DMS79 treated with DMSO at 0.1 percent for 48 hours (cell line): Measurements from ENCODE around the gene MARCO.
"Not testable (repeated sequence)": the region's sequence is repeated elsewhere in the genome, so short reads cannot be mapped to it uniquely, and the experiment has no call there.

Experiments
- DNase-seq: peaks from one replicate; lab custom pipeline; 2025; lab: John Stamatoyannopoulos, UW

The MARCO gene

DNA sequence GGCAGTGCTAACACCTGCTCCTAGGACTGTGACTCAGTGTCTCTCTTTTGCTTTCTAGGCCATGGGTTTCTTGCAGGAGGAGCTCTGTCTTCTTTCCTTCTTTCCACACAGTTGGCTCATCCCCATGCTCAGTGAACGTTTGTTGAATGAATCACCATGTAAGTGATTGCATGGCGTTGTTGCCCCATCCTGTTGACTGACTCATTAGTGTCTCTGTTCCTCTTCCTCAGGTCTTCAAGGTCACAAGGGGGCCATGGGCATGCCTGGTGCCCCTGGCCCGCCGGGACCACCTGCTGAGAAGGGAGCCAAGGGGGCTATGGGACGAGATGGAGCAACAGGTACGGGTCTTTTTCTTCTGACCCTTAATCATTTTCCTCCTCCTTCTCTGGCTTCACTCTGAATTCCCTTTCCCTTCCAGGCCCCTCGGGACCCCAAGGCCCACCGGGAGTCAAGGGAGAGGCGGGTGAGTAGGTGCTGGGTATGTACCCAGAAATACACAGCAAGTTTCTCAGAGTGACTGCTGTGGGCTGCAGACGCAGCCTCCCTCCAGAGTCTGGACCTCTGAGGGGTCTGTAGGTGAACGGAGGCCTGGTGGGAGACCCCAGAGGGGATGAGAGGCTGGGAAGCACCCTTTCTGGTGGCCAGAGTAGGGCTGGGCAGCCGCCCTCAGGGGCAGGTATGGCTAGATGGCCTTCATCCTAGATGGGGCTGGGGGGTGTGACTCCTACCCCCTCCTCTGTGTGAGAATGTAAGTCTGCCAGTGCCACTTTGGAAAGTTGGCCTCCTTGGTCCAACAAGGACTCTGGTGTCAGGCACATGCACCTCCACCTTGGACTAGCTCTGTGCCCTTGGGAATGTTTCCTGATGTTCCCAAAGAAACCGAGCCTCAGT lies 32.4 kb downstream of the MARCO start:
- DNase-seq, result no peak

DNA sequence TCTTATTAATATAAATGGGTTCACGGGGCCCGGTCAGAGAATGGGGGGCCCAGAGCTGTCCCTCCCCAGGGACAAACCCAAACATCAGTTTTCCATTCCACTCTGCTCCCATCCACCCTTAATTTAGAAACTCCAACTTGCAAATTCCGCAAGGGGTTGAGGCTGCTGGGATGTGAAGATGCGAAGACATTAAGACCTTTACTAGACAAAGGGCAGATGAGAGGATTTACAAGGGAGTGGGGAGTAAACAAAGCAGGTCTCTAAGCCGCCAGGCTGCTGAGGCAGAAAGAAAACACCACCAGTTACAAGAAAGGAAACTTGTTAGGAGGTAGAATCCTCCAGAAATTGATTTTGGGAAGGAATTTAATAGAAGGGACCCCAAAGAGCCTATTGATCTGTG lies 33.1 kb downstream of the MARCO start:
- DNase-seq, result no peak

GRCh38 chr2:118978064-118978463 lies 36.1 kb downstream of the MARCO start:
- DNase-seq, result no peak

DNA sequence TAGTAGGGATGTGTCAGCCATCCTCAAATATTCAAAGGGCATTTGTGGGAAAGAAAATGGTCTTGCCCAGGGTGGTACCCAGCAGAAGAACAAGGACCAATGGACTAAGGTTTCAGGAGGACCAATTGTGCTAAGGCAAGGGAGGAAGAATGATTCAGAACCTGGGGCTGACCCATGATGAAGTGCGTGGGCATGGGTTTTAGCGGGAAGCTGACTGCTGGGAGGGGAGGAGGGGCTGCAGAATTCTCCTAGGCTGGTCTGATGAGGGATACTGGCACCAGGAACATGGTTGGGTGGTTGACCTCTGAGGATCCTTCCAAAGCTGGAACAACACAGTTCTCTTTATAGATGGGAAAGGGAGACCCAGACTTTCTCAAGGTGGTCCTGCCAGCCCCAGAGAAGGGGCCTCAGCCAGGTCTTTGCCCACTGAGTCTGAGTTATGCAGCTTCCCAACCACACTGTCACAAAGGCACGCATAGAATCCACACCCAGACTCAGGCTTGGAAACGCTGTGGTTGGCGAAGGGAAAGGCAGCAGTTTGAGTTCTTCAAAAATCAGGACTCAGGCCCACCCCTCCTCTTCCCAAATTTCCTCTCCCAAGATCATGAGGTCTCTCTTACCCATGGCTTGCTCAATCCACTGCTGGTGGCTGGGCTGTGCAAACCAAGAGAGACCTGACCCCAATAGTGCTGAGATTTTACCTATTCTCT lies 37.3 kb downstream of the MARCO start:
- DNase-seq, result no peak

DNA sequence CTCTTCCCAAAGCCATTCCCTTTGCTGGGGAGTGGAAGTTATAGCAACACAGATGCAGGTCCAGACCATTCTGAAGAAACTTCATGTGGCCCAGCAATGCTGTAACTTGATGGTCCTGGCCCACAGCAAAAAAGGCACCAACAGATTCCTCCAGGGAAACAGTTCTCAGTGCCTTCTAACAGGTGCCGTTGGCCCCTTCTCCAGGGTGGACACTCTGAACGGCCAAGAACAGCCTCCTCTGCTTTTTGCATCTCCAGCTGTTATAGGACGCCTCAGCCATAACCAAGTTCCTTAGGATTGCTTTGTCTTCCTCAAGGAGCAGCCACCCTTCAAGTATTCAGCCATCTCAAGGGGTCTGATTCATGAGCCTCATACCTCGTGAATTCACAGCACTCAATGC lies 38.0 kb downstream of the MARCO start:
- DNase-seq, result no peak

DNA sequence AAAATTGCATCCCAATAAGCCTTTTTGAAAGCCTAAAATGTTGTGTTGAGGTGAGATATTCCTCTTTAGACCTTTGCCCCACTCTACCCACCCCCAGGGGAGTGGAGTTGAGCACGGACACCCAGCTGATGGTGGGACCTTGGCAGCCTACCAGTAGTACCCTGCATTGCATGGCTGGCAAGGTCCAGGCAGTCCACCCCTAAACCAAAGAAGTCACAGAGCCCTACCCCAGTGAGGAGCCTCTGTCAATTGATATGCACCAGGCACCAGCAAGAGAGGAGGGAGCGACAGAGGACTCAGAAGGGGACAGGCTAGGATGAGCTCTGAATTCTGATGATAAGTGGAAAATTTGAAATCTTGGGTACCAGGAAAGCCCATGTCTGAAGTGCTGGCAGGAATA lies 38.6 kb downstream of the MARCO start:
- DNase-seq, result no peak

GRCh38 chr2:118981632-118982031 lies 39.6 kb downstream of the MARCO start:
- no peak for DNase-seq

GRCh38 chr2:118982039-118982438 lies 40.0 kb downstream of the MARCO start:
- no peak for DNase-seq

GRCh38 chr2:118983133-118983532 lies 41.1 kb downstream of the MARCO start:
- DNase-seq, result no peak

DNA sequence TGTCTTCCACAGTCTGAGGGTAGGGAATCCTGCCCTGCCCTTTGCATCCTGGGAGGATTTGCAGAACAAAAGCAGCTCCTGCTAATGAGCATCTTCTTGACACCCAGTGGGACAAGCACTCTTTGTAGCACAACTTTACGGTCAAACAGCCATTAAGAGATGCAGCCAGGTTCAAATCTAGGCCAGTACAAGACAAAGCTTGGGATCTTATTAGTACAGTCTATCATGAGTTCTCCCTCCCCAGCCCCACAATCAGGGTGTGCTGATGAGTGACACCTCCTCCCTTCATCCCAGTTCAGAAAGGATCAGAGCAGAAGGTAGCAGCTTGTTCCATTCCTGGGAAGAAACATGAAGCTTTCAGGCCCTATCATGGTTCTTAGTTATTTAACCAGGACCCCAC lies 41.9 kb downstream of the MARCO start:
- no peak for DNase-seq

DNA sequence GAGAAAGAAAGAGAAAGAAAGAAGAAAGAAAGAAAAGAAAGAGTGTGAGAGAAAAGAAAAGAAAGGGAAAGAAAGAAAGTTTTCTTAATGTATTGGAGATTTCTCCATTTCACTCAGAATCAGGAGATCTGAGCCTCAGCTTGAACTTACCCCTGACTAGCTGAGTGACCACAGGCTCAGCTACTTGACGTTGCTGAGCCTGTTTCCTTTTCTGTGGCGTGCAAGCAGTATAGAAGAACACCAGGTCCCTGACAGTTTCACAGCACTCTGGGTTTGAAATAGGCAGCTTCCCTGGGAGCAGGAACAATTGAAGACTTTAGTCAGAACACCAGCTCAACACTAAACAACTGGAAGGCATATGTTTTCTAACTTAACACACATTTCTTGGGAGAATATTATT lies 44.7 kb downstream of the MARCO start:
- DNase-seq, result no peak

DNA sequence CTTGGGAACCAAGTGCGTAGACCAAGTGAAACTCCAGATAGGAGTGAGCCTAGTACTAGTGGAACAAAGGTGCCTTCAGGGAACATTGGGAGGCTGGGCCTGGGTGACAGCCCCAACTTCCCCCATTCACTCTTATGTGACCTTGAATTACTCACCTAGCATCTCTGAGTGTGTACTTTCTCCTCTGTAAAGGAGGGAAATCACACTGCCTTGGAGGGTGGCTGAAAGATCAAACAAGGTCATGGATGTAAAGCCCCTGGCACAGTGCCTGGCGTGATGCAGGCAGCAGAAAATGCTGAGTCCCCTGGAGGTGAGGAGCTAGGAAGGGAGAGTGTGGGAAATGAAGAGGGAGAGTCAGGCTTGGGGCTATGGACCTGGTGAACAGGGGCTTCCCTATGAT lies 45.9 kb downstream of the MARCO start:
- DNase-seq, result no peak

- DNase-seq, result no peak
Observed at GRCh38 chr2:118988706-118989105, 46.7 kb downstream of the MARCO start.

- no peak for DNase-seq
Observed at GRCh38 chr2:118989481-118989880, 47.5 kb downstream of the MARCO start.

DNA sequence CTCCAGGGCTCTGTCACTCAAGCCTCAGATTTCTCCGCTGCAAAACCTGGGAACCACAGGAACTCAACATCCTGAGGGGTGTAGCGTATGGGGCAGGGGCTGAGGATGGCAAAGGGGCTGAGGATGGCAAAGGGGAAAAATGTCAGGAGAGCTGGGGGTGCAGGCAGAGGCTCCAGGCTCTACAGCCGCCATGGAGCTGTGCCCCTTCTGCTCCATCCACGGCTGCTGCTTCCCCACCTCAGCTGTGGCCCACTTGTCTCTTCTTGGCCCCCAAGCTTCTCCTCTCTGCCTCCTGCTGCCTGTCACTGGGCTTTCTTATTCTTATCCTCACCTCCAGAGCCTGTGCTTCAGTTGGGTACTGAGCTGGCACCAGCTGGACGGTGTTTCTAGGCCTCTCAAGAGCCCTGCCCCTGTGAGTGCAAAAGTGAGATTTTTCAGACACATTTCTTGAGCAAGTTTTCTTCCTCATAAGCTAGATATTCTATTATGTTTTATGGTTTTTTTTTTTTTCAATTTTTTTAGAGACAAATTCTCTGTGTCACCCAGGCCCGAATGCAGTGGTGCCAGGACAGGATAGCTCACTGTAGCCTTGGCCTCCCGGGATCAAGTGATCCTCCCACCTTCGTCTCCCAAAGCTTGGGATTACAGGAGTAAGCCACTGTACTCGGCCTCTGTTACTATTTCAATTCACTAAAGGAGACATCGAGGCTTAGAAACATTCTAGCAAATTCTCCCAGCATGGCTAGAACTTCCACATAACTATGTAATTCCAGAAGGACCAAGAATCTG lies 49.0 kb downstream of the MARCO start:
- no peak for DNase-seq

GRCh38 chr2:118991554-118991953 lies 49.6 kb downstream of the MARCO start:
- no peak for DNase-seq

DNA sequence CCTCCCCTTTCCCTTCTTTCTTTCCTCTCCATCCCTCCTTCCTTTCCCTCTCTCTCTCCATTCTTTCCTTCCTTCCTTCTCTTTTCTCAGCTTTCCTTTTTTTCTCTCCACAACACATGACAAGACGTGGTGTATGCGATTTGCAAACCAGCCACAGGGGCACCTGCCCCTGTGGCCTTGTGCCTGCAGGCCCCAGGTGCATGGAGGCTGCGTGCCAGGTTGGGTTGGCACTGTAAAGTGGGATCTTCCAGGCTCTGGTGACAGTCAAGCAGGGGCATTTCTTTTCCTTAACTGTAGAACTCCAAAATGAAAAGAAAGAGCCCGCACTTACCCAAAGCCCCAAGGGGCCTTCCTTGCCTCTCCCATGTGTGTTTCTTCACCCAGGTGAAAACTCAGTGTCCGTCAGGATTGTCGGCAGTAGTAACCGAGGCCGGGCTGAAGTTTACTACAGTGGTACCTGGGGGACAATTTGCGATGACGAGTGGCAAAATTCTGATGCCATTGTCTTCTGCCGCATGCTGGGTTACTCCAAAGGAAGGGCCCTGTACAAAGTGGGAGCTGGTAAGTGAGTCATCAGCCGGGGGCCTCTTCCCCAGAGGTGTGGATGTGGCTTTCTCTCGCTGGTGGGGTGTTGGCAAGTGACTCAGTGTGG lies 50.9 kb downstream of the MARCO start:
- DNase-seq, result no peak

DNA sequence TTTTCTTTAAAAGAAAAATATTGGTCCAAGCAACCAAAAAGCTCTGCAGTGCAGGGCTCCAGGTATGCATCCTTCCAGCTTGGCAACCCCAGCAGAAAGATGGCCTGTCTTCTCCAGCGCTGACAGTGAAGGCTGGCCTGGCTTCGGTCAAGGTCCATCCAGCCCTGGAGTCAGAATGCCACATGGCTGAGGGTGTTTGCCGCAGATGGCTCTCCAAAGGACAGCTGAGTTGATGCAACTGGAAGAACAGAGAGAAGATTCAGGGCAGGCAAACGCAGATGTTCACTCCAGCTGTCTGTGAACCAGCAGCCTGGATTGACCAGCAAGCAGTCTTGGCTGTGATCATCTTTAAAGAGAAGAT lies 51.4 kb downstream of the MARCO start:
- DNase-seq, result no peak

DNA sequence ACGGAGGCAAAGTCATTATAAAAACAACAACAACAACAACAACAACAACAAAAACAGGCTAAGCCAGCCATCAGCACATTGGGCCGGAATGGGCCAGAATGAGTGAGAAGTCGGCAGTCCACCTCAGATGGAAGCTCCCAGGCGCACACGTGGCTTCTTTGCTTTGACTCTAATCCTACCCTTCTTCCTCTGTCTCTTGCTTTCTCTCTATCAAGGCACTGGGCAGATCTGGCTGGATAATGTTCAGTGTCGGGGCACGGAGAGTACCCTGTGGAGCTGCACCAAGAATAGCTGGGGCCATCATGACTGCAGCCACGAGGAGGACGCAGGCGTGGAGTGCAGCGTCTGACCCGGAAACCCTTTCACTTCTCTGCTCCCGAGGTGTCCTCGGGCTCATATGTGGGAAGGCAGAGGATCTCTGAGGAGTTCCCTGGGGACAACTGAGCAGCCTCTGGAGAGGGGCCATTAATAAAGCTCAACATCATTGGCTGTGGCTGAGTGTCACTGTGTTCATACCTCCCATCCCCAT lies 52.2 kb downstream of the MARCO start:
- DNase-seq, result no peak

GRCh38 chr2:118994778-118995177 lies 52.8 kb downstream of the MARCO start:
- no peak for DNase-seq

DNA sequence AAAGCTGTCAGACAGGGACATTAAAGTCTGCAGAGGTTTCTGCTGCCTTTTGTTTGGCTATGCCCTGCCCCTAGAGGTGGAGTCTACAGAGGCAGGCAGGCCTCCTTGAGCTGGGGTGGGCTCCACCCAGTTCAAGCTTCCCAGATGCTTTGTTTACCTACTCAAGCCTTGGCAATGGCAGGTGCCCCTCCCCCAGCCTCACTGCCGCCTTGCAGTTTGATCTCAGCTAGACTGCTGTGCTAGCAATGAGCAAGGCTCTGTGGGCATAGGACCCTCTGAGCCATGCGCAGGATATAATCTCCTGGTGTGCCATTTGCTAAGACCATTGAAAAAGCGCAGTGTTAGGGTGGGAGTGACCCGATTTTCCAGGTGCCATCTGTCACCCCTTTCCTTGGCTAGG lies 61.9 kb downstream of the MARCO start:
- not testable (repeated sequence) for DNase-seq

DNA sequence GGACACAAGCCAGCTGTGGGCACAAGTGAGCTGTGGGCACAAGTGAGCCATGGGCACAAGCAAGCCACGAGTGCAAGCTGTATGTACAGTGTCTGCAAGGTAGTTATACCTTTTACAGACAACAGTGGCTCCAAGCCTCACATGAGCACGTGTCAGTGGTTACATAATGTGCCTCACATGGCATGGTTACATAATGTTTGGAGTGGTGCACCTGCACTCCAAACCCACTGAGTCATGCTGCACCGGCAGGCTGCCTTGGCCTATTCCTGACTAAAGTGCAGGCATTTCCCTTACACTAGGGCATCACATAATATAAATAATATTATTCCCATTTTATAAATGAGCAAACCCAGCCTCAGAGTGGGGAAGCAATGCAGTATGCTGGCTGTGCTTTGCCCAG lies 62.6 kb downstream of the MARCO start:
- DNase-seq, result no peak
